AG20443 (cell line): ENCODE measurements around the gene NKAP.
"Not testable (repeated sequence)": the region's sequence is repeated elsewhere in the genome, so short reads cannot be mapped to it uniquely, and the experiment has no call there.

Experiments used
- DNase-seq: peaks from one replicate; pipeline ENCODE4 v3.0.0; 2012; ENCODE audit warnings: low spot score, mixed read lengths

The NKAP gene

GRCh38 chrX:119935215-119935874 lies 8.2 kb downstream of the NKAP start:
- DNase-seq = no peak

GRCh38 chrX:119922391-119922790 lies 21.2 kb downstream of the NKAP start:
- DNase-seq = not testable (repeated sequence)

GRCh38 chrX:119919835-119920585 lies 23.5 kb downstream of the NKAP start:
- DNase-seq = no peak

GRCh38 chrX:119917877-119918276 lies 25.7 kb downstream of the NKAP start:
- no peak for DNase-seq

GRCh38 chrX:119916310-119916709 lies 27.2 kb downstream of the NKAP start:
- no peak for DNase-seq

GRCh38 chrX:119900976-119901375 lies 42.6 kb downstream of the NKAP start:
- no peak for DNase-seq

- DNase-seq = no peak
Observed at GRCh38 chrX:119899125-119899524, 44.4 kb downstream of the NKAP start.

GRCh38 chrX:119895843-119896326 lies 47.7 kb downstream of the NKAP start, which contains the start of gene AKAP14:
TSS of gene AKAP14 (plus strand) at chrX:119895893. CDS start at chrX:119903224, 7,331 bp downstream.
- peak; percentile 8 for DNase-seq

- not testable (repeated sequence) for DNase-seq
Observed at GRCh38 chrX:119891961-119892692, 51.4 kb downstream of the NKAP start.

- DNase-seq = not testable (repeated sequence)
Observed at GRCh38 chrX:119890626-119891025, 52.9 kb downstream of the NKAP start.

- DNase-seq = peak; percentile 70
Observed at GRCh38 chrX:119887721-119888425, 55.7 kb downstream of the NKAP start.

- DNase-seq = no peak
Observed at GRCh38 chrX:119885554-119886428, 57.8 kb downstream of the NKAP start.

- DNase-seq = peak; percentile 64
Observed at GRCh38 chrX:119880552-119881437, 62.8 kb downstream of the NKAP start.

- DNase-seq = no peak
Observed at GRCh38 chrX:119880076-119880475, 63.5 kb downstream of the NKAP start.

GRCh38 chrX:119878740-119879139 lies 64.8 kb downstream of the NKAP start:
- DNase-seq = no peak

- DNase-seq = peak; percentile 87
Observed at GRCh38 chrX:119871599-119872395, 71.8 kb downstream of the NKAP start, which contains the start of the genes NDUFA1 and RNF113A. TSS of gene NDUFA1 (plus strand) at chrX:119871832. CDS start at chrX:119871912, 80 bp downstream. TSS of gene RNF113A (minus strand) at chrX:119871733. CDS start at chrX:119871613, 120 bp downstream.

- DNase-seq = no peak
Observed at GRCh38 chrX:119871245-119871598, 72.3 kb downstream of the NKAP start.
